Loucy (cell line): ENCODE measurements around the gene TEAD1.

Experiments
- EZH2phosphoT487 ChIP-seq: fragments of 200-600 bp; IDR thresholded peaks from 2 replicates; pipeline ENCODE4 v1.6.1; 2018; ENCODE audit warnings: antibody characterized with exemption, mild to moderate bottlenecking, moderate library complexity, borderline replicate concordance
- TF ChIP-seq, protein P1 (sequence below): fragments of 200-600 bp; sonication (generic); conservative IDR thresholded peaks from 2 replicates; pipeline ENCODE4 v1.5.1; 2014; ENCODE audit warnings: mild to moderate bottlenecking, antibody characterized with exemption, low read length

GRCh38 chr11:12745787-12746186 is 71.6 kb downstream of the TEAD1 start:
- TF ChIP-seq, protein P1, sequence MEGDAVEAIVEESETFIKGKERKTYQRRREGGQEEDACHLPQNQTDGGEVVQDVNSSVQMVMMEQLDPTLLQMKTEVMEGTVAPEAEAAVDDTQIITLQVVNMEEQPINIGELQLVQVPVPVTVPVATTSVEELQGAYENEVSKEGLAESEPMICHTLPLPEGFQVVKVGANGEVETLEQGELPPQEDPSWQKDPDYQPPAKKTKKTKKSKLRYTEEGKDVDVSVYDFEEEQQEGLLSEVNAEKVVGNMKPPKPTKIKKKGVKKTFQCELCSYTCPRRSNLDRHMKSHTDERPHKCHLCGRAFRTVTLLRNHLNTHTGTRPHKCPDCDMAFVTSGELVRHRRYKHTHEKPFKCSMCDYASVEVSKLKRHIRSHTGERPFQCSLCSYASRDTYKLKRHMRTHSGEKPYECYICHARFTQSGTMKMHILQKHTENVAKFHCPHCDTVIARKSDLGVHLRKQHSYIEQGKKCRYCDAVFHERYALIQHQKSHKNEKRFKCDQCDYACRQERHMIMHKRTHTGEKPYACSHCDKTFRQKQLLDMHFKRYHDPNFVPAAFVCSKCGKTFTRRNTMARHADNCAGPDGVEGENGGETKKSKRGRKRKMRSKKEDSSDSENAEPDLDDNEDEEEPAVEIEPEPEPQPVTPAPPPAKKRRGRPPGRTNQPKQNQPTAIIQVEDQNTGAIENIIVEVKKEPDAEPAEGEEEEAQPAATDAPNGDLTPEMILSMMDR, result no peak
- no peak for TF ChIP-seq EZH2phosphoT487
